ENCODE data around the gene SCN1A. TPM values are rescaled to one million over a fixed set of nuclear protein-coding genes. Genes with fewer than 3 reads are reported as not detected.

Gene SCN1A
- polyA plus RNA-seq, 1 of the 3 experiments (the other 2 are of a cell fraction), result not detected

DNA sequence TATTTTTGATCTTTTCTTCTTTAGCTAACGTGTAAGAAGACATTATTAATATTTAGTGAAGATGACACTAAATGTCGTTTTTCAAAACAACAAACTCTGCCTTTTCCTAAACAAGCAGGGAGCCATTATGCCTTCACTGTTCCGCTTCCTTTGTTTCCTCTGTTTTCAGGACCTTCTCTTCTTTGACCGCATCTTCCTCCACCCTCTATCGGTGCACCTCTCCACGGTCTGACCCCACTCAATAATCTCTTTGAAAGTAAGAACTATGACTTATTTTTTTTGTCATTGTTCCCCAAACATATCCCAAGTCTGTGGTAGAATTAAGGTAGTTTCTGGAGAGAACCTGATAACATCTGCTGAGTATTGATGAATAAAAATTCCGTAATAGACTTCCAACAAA is 5.8 kb upstream of the SCN1A start:
- no peak for TF ChIP-seq TAF1 (IDR thresholded peaks at IDR 0.05; ENCODE audit: borderline replicate concordance, low read depth, low read length)
- TF ChIP-seq GATA2 (CRISPR knock-in tag; IDR thresholded peaks at IDR 0.05), result no peak
- no peak for TF ChIP-seq FOXJ3 (CRISPR knock-in tag; IDR thresholded peaks at IDR 0.05)
- no peak for TF ChIP-seq RCOR1 (IDR thresholded peaks at IDR 0.05; ENCODE audit: low read length)
- TF ChIP-seq POLR2AphosphoS5 (IDR thresholded peaks at IDR 0.05; ENCODE audit: low read depth, low read length), result no peak
- TF ChIP-seq ZBTB33 (IDR thresholded peaks at IDR 0.05; ENCODE audit: borderline replicate concordance, low read depth), result no peak
- TF ChIP-seq RAD21 (IDR thresholded peaks at IDR 0.05; ENCODE audit: low read length), result no peak
- TF ChIP-seq USF2 (IDR thresholded peaks at IDR 0.05; ENCODE audit: borderline replicate concordance, low read depth, low read length), result no peak
- no peak for TF ChIP-seq REST (IDR thresholded peaks at IDR 0.05; ENCODE audit: low read depth, low read length)
- no peak for TF ChIP-seq CTCF (IDR thresholded peaks at IDR 0.05)
- TF ChIP-seq FOSL2 (IDR thresholded peaks at IDR 0.05; ENCODE audit: borderline replicate concordance, low read depth), result no peak
- no peak for TF ChIP-seq RXRA (IDR thresholded peaks at IDR 0.05; ENCODE audit: borderline replicate concordance, low read depth)
- TF ChIP-seq JUND (IDR thresholded peaks at IDR 0.05), result no peak
- no peak for TF ChIP-seq CHD2 (IDR thresholded peaks at IDR 0.05; ENCODE audit: low read length, partially characterized antibody)
- TF ChIP-seq NFIC (IDR thresholded peaks at IDR 0.05; ENCODE audit: borderline replicate concordance), result no peak
- no peak for TF ChIP-seq EZH2phosphoT487 (IDR thresholded peaks at IDR 0.05; ENCODE audit: borderline replicate concordance, low read depth)

More for the DNA sequence above, 5.8 kb upstream of the SCN1A start:
- Histone ChIP-seq H3K36me3 (replicated peaks in 1 of 2; ENCODE audit: control insufficient read depth in 1 of 2, insufficient read depth in 2 of 2, low read length in 1 of 2) (no peaks in the 10 kb centered on the region), H3K9me3 (no peaks in the 10 kb centered on the region), H3K27ac (ENCODE audit: low read depth in 2 of 2, low read length in 1 of 2) (no peak overlapping the region), H3K9me2 (no peaks in the 10 kb centered on the region), H3K4me1 (ENCODE audit: control insufficient read depth in 1 of 2, insufficient read depth in 2 of 2, low read depth in 1 of 2, low read length in 1 of 2) (peaks cover 0 to 3% of the 10 kb centered on the region in 2 experiments; a peak in 2 of 4 replicates), H3K79me2 (ENCODE audit: insufficient read depth) (no peaks in the 10 kb centered on the region), H3K4me2 (no peak overlapping the region), H3K4me3 (ENCODE audit: low read depth in 2 of 2, low read length in 1 of 2) (no peak overlapping the region), H4K20me1 (ENCODE audit: insufficient read depth) (no peaks in the 10 kb centered on the region), H2AFZ (ENCODE audit: low read depth) (no peak overlapping the region), H3K9ac (no peak overlapping the region), H3K27me3 (ENCODE audit: insufficient read depth) (no peaks in the 10 kb centered on the region), H3F3A (replicated peaks; ENCODE audit: insufficient read depth) (no peaks in the 10 kb centered on the region)
- CTCF ChIA-PET, result interaction anchor here (1.1 kb wide), 1 partner anchor 76 kb away, joined by 6 read pairs; no protein-coding TSS in a partner anchor
- POLR2A ChIA-PET, result no interaction called here
- DNase-seq, result no peak
- WGBS (ENCODE audit: low lambda C conversion rate), result 71% methylated on average over 7 of the region's 7 CpGs

Measured in SK-N-SH (cell line).